Measurements from ENCODE around the gene ZNFX1. TPM values are rescaled to one million over a fixed set of nuclear protein-coding genes. Genes with fewer than 3 reads are reported as not detected.

The ZNFX1 gene
- polyA plus RNA-seq, 4 donors = 9.9 to 13.4 (median 11.9) TPM

DNA sequence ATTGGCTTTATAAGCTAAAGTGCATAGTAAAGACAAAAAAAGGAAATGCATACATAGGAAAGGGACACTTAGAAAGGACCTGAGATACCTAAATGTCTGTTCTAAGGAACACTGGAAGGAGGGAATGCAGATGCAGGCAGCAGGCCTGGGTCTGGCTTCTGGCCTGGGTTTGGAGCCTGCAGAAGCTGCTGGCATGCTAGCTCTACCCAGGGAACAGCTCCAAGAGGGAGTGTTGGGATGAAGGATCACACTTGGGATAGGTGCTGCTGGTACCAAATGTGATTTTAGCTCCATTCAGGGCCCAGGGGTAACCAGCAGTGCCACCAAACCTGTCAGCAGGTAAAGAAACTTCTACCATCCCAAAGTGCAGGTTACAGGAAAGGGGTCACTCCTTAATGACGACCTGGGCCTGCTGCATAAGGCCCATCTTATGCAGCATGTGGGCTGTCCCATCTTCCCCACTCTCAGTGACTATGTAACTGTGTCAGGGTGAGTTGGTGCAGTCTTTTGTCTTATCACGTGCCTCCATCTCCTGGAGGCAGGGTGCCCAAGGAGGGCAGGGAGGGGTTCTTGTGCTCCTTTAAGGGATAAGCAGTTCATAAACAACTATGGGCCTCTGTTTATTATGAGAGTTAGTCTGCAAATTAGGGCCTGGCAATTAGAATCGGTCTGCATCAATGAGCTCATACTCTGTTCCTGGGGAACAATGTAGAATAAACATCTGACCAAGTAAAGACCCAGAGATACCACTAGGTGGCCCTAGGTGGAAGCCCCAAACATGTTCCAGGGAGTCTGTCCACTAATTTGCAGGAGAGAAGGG, 31.7 kb downstream of the ZNFX1 start:
- H3K4me1 ChIP-seq (ENCODE audit: control insufficient read depth in 3 of 3, insufficient read depth in 2 of 3, low read depth in 1 of 3, low read length in 2 of 3) = no peaks in the 10 kb centered on the region
- H3K9me3 ChIP-seq (ENCODE audit: control insufficient read depth in 2 of 2, insufficient read depth in 1 of 2, low read depth in 1 of 2, low read length in 1 of 2) = no peaks in the 10 kb centered on the region
- 43 to 52% (median 44%) methylated on average over 3 of the region's 3 CpGs for WGBS, 3 donors
- FAIRE-seq = no peak
- no peak overlapping the region for H3K4me3 ChIP-seq (ENCODE audit: low read depth in 1 of 3, low read length in 3 of 3)
- H3K27me3 ChIP-seq (ENCODE audit: control insufficient read depth in 3 of 3, insufficient read depth in 3 of 3, low read length in 3 of 3) = no peaks in the 10 kb centered on the region
- peak; percentile 46 to 56 for DNase-seq
- peaks cover 30 to 77% (median 41%) of the 10 kb centered on the region in 3 donors for H3K36me3 ChIP-seq (ENCODE audit: control insufficient read depth in 3 of 3, insufficient read depth in 2 of 3, low read depth in 1 of 3, low read length in 3 of 3)
- no peak overlapping the region for H3K27ac ChIP-seq (ENCODE audit: low read depth in 1 of 3, low read length in 2 of 3)

DNA sequence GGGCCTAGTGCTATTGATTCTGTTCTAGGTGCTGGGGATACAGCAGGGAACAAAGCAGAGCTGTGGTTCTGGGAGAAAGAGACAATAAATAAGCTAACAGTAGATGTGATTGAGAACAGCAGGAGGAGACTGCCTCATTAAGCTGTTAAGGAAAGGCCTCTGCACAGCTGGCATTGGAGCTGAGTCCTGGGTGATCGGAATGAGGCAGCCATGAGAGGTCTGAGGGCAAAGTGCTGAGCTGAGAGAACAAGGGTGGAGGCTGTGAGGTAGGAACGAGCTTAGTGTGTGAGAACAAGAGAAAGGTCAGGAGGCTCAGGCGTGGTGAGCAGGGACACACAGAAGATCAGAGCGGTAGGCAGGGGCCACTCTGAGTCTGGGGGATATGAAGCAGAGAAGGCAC, 40.3 kb downstream of the ZNFX1 start:
- Histone ChIP-seq H3K36me3 (ENCODE audit: control insufficient read depth in 3 of 3, insufficient read depth in 2 of 3, low read depth in 1 of 3, low read length in 3 of 3) (peaks cover 26 to 82% (median 32%) of the 10 kb centered on the region in 3 donors), H3K27me3 (ENCODE audit: control insufficient read depth in 3 of 3, insufficient read depth in 3 of 3, low read length in 3 of 3) (no peaks in the 10 kb centered on the region), H3K4me1 (ENCODE audit: control insufficient read depth in 3 of 3, insufficient read depth in 2 of 3, low read depth in 1 of 3, low read length in 2 of 3) (peaks cover 0 to 7% (median 0%) of the 10 kb centered on the region in 3 donors), H3K27ac (ENCODE audit: low read depth in 1 of 3, low read length in 2 of 3) (peak overlapping the region in 2 of 3 donors; percentile 7 to 77), H3K9me3 (ENCODE audit: control insufficient read depth in 2 of 2, insufficient read depth in 1 of 2, low read depth in 1 of 2, low read length in 1 of 2) (no peaks in the 10 kb centered on the region), H3K4me3 (ENCODE audit: low read depth in 1 of 3, low read length in 3 of 3) (no peak overlapping the region)
- FAIRE-seq (no peak), DNase-seq (peak; percentile 84 to 94)
- 20 to 68% (median 31%) methylated on average over 4 of the region's 4 CpGs for WGBS, 3 donors

DNA sequence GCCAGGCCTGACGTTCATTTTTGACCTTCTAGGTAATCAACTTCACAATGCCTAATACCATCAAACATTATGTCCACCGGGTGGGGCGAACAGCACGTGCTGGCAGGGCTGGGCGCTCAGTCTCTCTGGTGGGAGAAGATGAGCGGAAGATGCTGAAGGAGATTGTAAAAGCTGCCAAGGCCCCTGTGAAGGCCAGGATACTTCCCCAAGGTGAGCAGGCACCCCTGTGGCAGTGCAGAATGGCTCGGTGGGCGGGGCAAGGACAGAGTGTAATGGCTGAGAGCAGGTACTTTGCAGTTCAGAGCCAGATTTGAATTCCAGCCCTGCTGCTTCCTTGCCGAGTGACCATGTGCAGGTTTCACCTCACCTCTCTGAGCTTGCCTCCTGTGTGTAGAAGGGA, 41.6 kb downstream of the ZNFX1 start:
- no peak overlapping the region for H3K4me3 ChIP-seq (ENCODE audit: low read depth in 1 of 3, low read length in 3 of 3)
- no peak for FAIRE-seq
- no peaks in the 10 kb centered on the region for H3K9me3 ChIP-seq (ENCODE audit: control insufficient read depth in 2 of 2, insufficient read depth in 1 of 2, low read depth in 1 of 2, low read length in 1 of 2)
- peaks cover 0 to 8% (median 0%) of the 10 kb centered on the region in 3 donors for H3K4me1 ChIP-seq (ENCODE audit: control insufficient read depth in 3 of 3, insufficient read depth in 2 of 3, low read depth in 1 of 3, low read length in 2 of 3)
- WGBS, 3 donors = 73 to 85% (median 78%) methylated on average over 9 of the region's 9 CpGs
- no peak overlapping the region for H3K27ac ChIP-seq (ENCODE audit: low read depth in 1 of 3, low read length in 2 of 3)
- peak in 1 of 2 donors; percentile 27 for DNase-seq
- H3K36me3 ChIP-seq (ENCODE audit: control insufficient read depth in 3 of 3, insufficient read depth in 2 of 3, low read depth in 1 of 3, low read length in 3 of 3) = peaks cover 24 to 79% (median 27%) of the 10 kb centered on the region in 3 donors
- H3K27me3 ChIP-seq (ENCODE audit: control insufficient read depth in 3 of 3, insufficient read depth in 3 of 3, low read length in 3 of 3) = no peaks in the 10 kb centered on the region

DNA sequence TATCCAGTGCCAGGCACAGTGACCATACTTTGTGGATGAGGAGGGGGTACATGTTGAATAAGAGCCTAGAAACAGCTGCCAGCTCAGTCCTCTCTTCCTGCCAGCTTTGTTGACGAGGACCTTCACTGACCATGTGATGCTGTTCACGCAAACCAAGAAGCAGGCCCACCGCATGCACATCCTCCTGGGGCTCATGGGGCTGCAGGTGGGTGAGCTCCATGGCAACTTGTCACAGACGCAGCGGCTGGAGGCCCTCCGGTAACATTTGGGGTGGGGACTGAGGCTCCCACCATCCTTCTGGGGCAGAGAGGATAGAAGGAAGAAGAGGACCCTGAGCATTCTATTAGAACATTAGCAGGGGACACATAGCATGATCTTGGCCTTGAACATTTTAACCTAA, 43.0 kb downstream of the ZNFX1 start:
- no peak overlapping the region for H3K27ac ChIP-seq (ENCODE audit: low read depth in 1 of 3, low read length in 2 of 3)
- H3K4me1 ChIP-seq (ENCODE audit: control insufficient read depth in 3 of 3, insufficient read depth in 2 of 3, low read depth in 1 of 3, low read length in 2 of 3) = peaks cover 0 to 23% (median 3%) of the 10 kb centered on the region in 3 donors
- DNase-seq (no peak), FAIRE-seq (no peak)
- H3K36me3 ChIP-seq (ENCODE audit: control insufficient read depth in 3 of 3, insufficient read depth in 2 of 3, low read depth in 1 of 3, low read length in 3 of 3) = peaks cover 20 to 83% (median 31%) of the 10 kb centered on the region in 3 donors
- no peaks in the 10 kb centered on the region for H3K9me3 ChIP-seq (ENCODE audit: control insufficient read depth in 2 of 2, insufficient read depth in 1 of 2, low read depth in 1 of 2, low read length in 1 of 2)
- no peaks in the 10 kb centered on the region for H3K27me3 ChIP-seq (ENCODE audit: control insufficient read depth in 3 of 3, insufficient read depth in 3 of 3, low read length in 3 of 3)
- H3K4me3 ChIP-seq (ENCODE audit: low read depth in 1 of 3, low read length in 3 of 3) = no peak overlapping the region
- 96 to 99% (median 98%) methylated on average over 6 of the region's 6 CpGs for WGBS, 3 donors

DNA sequence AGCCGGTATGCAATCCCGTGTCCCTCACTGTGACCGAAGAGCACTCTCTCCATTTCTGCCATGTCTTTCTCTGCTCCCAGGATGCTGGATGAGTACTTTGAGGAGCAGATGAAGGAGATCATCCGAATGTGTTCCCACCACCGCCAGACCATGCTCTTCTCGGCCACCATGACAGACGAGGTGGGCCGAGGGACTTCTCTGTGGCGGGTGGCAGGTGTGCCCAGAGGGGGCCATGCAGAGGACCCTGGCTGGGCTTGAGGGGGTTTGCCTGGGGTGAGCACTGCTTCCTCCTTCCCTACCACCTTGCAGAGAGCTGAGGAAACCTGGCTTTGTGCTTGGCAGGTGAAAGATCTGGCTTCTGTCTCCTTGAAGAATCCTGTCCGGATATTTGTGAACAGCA, 44.6 kb downstream of the ZNFX1 start:
- Histone ChIP-seq H3K27ac (ENCODE audit: low read depth in 1 of 3, low read length in 2 of 3) (no peak overlapping the region), H3K36me3 (ENCODE audit: control insufficient read depth in 3 of 3, insufficient read depth in 2 of 3, low read depth in 1 of 3, low read length in 3 of 3) (peaks cover 12 to 82% (median 25%) of the 10 kb centered on the region in 3 donors), H3K4me1 (ENCODE audit: control insufficient read depth in 3 of 3, insufficient read depth in 2 of 3, low read depth in 1 of 3, low read length in 2 of 3) (peaks cover 0 to 27% (median 4%) of the 10 kb centered on the region in 3 donors), H3K4me3 (ENCODE audit: low read depth in 1 of 3, low read length in 3 of 3) (no peak overlapping the region), H3K27me3 (ENCODE audit: control insufficient read depth in 3 of 3, insufficient read depth in 3 of 3, low read length in 3 of 3) (no peaks in the 10 kb centered on the region), H3K9me3 (ENCODE audit: control insufficient read depth in 2 of 2, insufficient read depth in 1 of 2, low read depth in 1 of 2, low read length in 1 of 2) (no peaks in the 10 kb centered on the region)
- FAIRE-seq = no peak
- 94 to 97% (median 97%) methylated on average over 10 of the region's 10 CpGs for WGBS, 3 donors
- DNase-seq = no peak

DNA sequence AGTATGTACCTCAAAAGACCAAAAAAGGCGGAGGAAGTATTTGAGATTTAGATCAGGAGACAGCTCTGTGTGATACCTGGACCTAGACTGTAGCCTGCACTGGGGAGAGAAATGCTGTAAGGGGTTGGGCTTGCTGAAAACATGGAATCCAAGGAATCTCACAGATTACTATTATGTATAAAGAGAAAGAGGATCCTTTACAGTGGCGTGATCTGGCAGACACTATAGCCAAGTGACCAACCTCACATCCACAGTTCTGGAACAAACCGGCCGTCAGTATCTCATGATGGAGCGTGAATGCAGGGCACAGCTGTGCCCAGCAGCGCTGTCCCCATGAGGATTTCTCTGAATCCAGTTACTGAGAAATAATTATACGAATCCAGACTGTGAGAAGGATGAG, 46.4 kb downstream of the ZNFX1 start:
- Histone ChIP-seq H3K27me3 (ENCODE audit: control insufficient read depth in 3 of 3, insufficient read depth in 3 of 3, low read length in 3 of 3) (no peaks in the 10 kb centered on the region), H3K9me3 (ENCODE audit: control insufficient read depth in 2 of 2, insufficient read depth in 1 of 2, low read depth in 1 of 2, low read length in 1 of 2) (no peaks in the 10 kb centered on the region), H3K4me1 (ENCODE audit: control insufficient read depth in 3 of 3, insufficient read depth in 2 of 3, low read depth in 1 of 3, low read length in 2 of 3) (peaks cover 0 to 20% (median 4%) of the 10 kb centered on the region in 3 donors), H3K27ac (ENCODE audit: low read depth in 1 of 3, low read length in 2 of 3) (peak overlapping the region in 2 of 3 donors; percentile 22 to 92), H3K4me3 (ENCODE audit: low read depth in 1 of 3, low read length in 3 of 3) (no peak overlapping the region), H3K36me3 (ENCODE audit: control insufficient read depth in 3 of 3, insufficient read depth in 2 of 3, low read depth in 1 of 3, low read length in 3 of 3) (peaks cover 10 to 82% (median 24%) of the 10 kb centered on the region in 3 donors)
- DNase-seq = no peak
- whole genome bisulfite sequencing, 3 donors = 70 to 96% (median 88%) methylated on average over 7 of the region's 7 CpGs
- no peak for FAIRE-seq

DNA sequence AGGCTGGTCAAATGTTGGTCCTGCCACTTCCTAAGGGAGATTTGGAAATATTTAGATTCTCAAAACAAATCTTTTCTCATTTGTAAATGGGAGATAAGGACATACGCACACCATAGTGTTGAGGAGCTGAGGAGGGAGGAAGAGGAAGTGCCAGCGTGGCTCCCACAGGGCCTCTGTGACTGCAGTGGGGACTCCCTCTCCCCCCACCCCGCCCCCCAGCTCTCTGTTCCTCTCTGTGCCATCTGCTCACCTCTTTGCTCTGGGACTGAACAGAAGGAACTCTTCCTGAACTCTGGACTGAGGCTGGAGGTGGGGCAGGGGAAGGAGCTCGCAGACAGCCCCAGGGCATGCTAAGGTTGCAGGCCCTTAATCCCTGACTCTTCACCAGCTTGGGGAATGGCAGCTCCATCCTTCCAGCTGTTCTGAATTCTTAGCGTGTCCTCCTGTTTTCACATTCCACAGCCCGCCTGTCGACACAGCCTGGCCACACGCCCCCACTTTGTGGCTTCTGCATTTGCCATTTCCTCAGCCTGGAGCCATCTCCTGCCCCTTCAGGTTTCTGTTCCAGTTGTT, 47.2 kb downstream of the ZNFX1 start:
- Histone ChIP-seq H3K27me3 (ENCODE audit: control insufficient read depth in 3 of 3, insufficient read depth in 3 of 3, low read length in 3 of 3) (no peaks in the 10 kb centered on the region), H3K36me3 (ENCODE audit: control insufficient read depth in 3 of 3, insufficient read depth in 2 of 3, low read depth in 1 of 3, low read length in 3 of 3) (peaks cover 11 to 83% (median 29%) of the 10 kb centered on the region in 3 donors), H3K9me3 (ENCODE audit: control insufficient read depth in 2 of 2, insufficient read depth in 1 of 2, low read depth in 1 of 2, low read length in 1 of 2) (no peaks in the 10 kb centered on the region), H3K4me1 (ENCODE audit: control insufficient read depth in 3 of 3, insufficient read depth in 2 of 3, low read depth in 1 of 3, low read length in 2 of 3) (peaks cover 0 to 20% (median 4%) of the 10 kb centered on the region in 3 donors), H3K27ac (ENCODE audit: low read depth in 1 of 3, low read length in 2 of 3) (peak overlapping the region; percentile 22 to 92 (median 61)), H3K4me3 (ENCODE audit: low read depth in 1 of 3, low read length in 3 of 3) (no peak overlapping the region)
- WGBS, 3 donors = 21 to 59% (median 43%) methylated on average over 8 of the region's 8 CpGs
- DNase-seq (peak; percentile 77 to 80), FAIRE-seq (no peak)

DNA sequence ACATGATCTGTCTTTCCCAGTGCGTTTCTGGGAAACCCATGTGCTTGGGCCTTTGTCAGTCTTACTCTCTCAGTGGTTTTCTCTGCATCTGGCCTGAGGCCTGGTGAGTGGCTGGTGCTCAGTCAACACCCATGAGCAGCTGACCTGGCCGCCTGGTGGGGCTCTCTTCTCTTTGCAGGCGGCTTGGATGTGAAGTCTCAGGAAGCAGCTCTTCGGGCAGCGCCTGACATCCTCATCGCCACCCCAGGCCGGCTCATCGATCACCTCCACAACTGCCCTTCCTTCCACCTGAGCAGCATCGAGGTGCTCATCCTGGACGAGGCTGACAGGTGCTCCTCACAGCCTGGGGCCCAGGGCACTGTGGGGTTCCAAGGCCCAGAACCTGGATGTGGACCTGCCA, 47.8 kb downstream of the ZNFX1 start:
- no peak overlapping the region for H3K4me3 ChIP-seq (ENCODE audit: low read depth in 1 of 3, low read length in 3 of 3)
- 90 to 94% (median 92%) methylated on average over 10 of the region's 10 CpGs for WGBS, 3 donors
- H3K27me3 ChIP-seq (ENCODE audit: control insufficient read depth in 3 of 3, insufficient read depth in 3 of 3, low read length in 3 of 3) = no peaks in the 10 kb centered on the region
- H3K4me1 ChIP-seq (ENCODE audit: control insufficient read depth in 3 of 3, insufficient read depth in 2 of 3, low read depth in 1 of 3, low read length in 2 of 3) = peaks cover 0 to 20% (median 4%) of the 10 kb centered on the region in 3 donors
- no peak for DNase-seq
- H3K36me3 ChIP-seq (ENCODE audit: control insufficient read depth in 3 of 3, insufficient read depth in 2 of 3, low read depth in 1 of 3, low read length in 3 of 3) = peaks cover 12 to 84% (median 26%) of the 10 kb centered on the region in 3 donors
- H3K9me3 ChIP-seq (ENCODE audit: control insufficient read depth in 2 of 2, insufficient read depth in 1 of 2, low read depth in 1 of 2, low read length in 1 of 2) = no peaks in the 10 kb centered on the region
- no peak for FAIRE-seq
- peak overlapping the region; percentile 1 to 92 (median 61) for H3K27ac ChIP-seq (ENCODE audit: low read depth in 1 of 3, low read length in 2 of 3)

All from small intestine (tissue), 7 donors.